GM06990 (cell line): ENCODE results near the gene ARHGAP26.

ENCODE experiments used
- DNase-seq: peaks from one replicate; pipeline ENCODE4 v3.0.0-alpha.2; 2011; ENCODE audit not compliant: insufficient read length; ENCODE audit errors: extremely low read depth
- H3K27me3 ChIP-seq: replicated peaks from 2 replicates; pipeline ENCODE4 v1.6.0; 2011; ENCODE audit warnings: low read length; ENCODE audit not compliant: control insufficient read depth, insufficient read depth
- H3K36me3 ChIP-seq: 2 replicates; pipeline ENCODE4 v1.5.1; 2011; ENCODE audit warnings: low read length; ENCODE audit not compliant: control insufficient read depth, insufficient read depth
- H3K4me3 ChIP-seq: replicated peaks from 2 replicates; pipeline ENCODE4 v1.5.1; 2011; ENCODE audit warnings: low read depth, mild to moderate bottlenecking, control low read depth, low read length
- TF ChIP-seq, protein P1 (sequence below): IDR thresholded peaks from 2 replicates; pipeline ENCODE4 v1.5.1; 2011; ENCODE audit warnings: low read length, control low read depth, mild to moderate bottlenecking, inconsistent platforms; ENCODE audit not compliant: insufficient read depth, poor library complexity, severe bottlenecking

Gene ARHGAP26

DNA sequence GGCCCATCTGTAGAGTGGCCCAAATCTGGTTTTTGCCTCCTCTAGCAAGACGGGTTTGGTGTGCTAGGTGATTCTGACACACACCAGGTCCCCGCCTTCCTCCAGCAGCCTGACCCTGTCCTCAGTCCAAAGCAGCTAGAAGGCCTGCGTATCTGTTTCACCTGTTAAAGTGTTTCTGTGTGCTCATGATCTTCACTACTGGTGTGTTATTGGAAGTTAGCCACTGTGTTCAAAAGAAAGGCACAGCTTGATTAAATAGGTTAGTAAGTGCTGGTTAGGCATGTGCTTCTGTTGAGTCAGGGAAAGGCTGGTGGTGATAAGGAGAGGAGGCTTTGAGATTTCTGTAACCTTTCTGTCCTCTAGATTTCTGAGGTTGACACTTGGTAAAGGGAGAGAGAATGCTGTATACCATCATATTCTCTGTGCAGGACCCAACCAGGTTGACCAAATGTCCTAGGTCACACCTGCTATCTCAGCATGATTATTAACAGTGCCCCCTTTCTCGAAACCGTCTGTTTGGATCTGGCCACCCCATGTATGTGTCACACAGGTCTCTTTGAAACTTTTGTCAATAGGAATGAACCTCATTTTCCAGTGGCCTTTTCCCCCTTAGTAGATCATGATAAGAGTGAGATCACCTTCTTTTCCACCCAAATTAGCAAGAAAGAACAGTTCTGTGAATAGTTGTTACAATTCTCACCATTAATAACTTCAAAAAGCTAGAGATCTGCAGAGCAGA lies 58.8 kb downstream of the ARHGAP26 start:
- no peak for DNase-seq

DNA sequence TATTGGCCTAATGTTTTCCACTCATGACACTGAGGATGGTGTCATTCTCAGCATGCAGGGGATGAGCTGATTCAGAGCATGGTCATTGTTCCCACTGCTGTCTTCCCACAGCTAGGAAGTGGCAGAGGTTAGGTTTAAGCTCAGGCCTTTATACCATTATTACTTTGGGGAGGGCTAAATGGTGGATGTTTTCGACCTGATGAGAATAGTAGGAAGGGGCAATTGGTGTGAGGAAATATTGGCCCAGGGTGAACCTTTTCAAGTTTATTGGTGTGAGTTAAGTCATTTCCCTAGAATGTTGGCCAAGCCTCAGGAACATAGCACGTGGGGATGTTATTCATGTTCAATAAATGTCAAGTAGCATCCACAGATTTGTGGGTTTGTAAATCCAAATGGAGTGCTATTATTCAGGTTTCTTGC lies 59.6 kb downstream of the ARHGAP26 start:
- no peaks in the 10 kb centered on the region for H3K36me3 ChIP-seq
- H3K4me3 ChIP-seq = no peak overlapping the region
- H3K27me3 ChIP-seq = no peaks in the 10 kb centered on the region
- TF ChIP-seq, protein P1, sequence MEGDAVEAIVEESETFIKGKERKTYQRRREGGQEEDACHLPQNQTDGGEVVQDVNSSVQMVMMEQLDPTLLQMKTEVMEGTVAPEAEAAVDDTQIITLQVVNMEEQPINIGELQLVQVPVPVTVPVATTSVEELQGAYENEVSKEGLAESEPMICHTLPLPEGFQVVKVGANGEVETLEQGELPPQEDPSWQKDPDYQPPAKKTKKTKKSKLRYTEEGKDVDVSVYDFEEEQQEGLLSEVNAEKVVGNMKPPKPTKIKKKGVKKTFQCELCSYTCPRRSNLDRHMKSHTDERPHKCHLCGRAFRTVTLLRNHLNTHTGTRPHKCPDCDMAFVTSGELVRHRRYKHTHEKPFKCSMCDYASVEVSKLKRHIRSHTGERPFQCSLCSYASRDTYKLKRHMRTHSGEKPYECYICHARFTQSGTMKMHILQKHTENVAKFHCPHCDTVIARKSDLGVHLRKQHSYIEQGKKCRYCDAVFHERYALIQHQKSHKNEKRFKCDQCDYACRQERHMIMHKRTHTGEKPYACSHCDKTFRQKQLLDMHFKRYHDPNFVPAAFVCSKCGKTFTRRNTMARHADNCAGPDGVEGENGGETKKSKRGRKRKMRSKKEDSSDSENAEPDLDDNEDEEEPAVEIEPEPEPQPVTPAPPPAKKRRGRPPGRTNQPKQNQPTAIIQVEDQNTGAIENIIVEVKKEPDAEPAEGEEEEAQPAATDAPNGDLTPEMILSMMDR = no peak
- DNase-seq = no peak

More for the DNA sequence above, 58.8 kb downstream of the ARHGAP26 start:
- Histone ChIP-seq H3K27me3 (no peaks in the 10 kb centered on the region), H3K36me3 (no peaks in the 10 kb centered on the region), H3K4me3 (no peak overlapping the region)
- TF ChIP-seq, protein P1 = no peak

DNA sequence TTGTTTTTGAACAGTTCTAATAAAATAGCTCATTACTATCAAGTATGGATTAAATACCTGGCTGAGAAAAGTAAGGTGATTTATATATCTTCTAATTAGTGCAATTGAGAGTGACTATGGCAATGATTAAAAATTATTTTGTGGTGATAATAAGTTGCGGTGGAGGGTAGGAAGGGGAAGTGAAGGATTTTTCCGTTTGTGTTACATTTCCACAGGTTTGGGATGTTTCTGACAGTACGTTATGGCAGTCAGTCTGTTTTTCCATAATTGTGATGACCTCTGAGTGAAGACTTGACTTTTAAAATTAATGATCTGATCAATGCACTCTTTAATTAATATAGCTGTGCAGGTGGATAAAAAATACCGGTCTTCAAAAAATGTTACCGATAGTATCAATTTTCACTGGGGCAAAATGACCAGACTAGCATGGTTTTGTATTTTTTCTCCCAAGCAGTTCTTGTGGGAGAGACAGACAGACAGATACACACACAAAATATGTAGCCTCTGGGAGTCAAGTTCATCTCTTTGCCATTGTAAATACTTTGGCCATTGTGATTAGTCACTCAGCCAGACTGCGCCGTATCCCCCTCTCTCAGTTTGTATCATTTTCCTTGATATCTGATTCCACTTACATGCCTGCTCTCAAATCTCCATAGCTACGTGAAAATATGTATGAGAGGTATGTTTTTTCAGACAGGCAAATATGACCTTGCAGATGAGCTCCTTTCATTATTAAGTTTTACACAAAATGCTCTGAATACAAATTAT lies 60.2 kb downstream of the ARHGAP26 start:
- Histone ChIP-seq H3K27me3 (no peaks in the 10 kb centered on the region), H3K36me3 (no peaks in the 10 kb centered on the region), H3K4me3 (no peak overlapping the region)
- TF ChIP-seq, protein P1 = no peak
- no peak for DNase-seq

GRCh38 chr5:142831009-142831383 lies 60.8 kb downstream of the ARHGAP26 start:
- DNase-seq = no peak
- H3K27me3 ChIP-seq = no peaks in the 10 kb centered on the region

GRCh38 chr5:142832263-142832662 lies 62.1 kb downstream of the ARHGAP26 start:
- DNase-seq = no peak
- Histone ChIP-seq H3K4me3 (no peak overlapping the region), H3K36me3 (no peaks in the 10 kb centered on the region), H3K27me3 (no peaks in the 10 kb centered on the region)
- TF ChIP-seq, protein P1 = no peak

More at GRCh38 chr5:142831009-142831383, 60.8 kb downstream of the ARHGAP26 start:
- Histone ChIP-seq H3K36me3 (no peaks in the 10 kb centered on the region), H3K4me3 (no peak overlapping the region)
- TF ChIP-seq, protein P1 = no peak
